Effector memory CD4-positive, alpha-beta T cell (primary cell): ENCODE data around the gene PRRG2.

ENCODE experiments used
- DNase-seq, 3 donors: peaks; one replicate each; pipeline ENCODE4 v3.0.0-alpha.2; 2020
- H3K27ac ChIP-seq: 2 replicates; pipeline ENCODE4 v1.7.0; 2013; ENCODE audit warnings: mild to moderate bottlenecking, low read length, moderate library complexity; ENCODE audit not compliant: insufficient read depth, poor library complexity, severe bottlenecking
- H3K27me3 ChIP-seq: replicated peaks from 2 replicates; pipeline ENCODE4 v1.7.0; 2013; ENCODE audit warnings: mild to moderate bottlenecking, low read length; ENCODE audit not compliant: insufficient read depth, control insufficient read depth, poor library complexity, severe bottlenecking
- H3K36me3 ChIP-seq: 2 replicates; pipeline ENCODE4 v1.7.0; 2013; ENCODE audit warnings: mild to moderate bottlenecking, low read length, moderate library complexity; ENCODE audit not compliant: control insufficient read depth, insufficient read depth
- H3K4me1 ChIP-seq: 2 replicates; pipeline ENCODE4 v1.7.0; 2013; ENCODE audit warnings: low read length, mild to moderate bottlenecking; ENCODE audit not compliant: control insufficient read depth, insufficient read depth, poor library complexity, severe bottlenecking
- H3K4me3 ChIP-seq: 2 replicates; pipeline ENCODE4 v1.7.0; 2013; ENCODE audit warnings: low read length, low read depth, mild to moderate bottlenecking; ENCODE audit not compliant: insufficient read depth, poor library complexity, severe bottlenecking
- H3K9me3 ChIP-seq: 2 replicates; pipeline ENCODE4 v1.7.0; 2013; ENCODE audit warnings: mild to moderate bottlenecking, low read length, moderate library complexity; ENCODE audit not compliant: control insufficient read depth

PRRG2 gene

DNA sequence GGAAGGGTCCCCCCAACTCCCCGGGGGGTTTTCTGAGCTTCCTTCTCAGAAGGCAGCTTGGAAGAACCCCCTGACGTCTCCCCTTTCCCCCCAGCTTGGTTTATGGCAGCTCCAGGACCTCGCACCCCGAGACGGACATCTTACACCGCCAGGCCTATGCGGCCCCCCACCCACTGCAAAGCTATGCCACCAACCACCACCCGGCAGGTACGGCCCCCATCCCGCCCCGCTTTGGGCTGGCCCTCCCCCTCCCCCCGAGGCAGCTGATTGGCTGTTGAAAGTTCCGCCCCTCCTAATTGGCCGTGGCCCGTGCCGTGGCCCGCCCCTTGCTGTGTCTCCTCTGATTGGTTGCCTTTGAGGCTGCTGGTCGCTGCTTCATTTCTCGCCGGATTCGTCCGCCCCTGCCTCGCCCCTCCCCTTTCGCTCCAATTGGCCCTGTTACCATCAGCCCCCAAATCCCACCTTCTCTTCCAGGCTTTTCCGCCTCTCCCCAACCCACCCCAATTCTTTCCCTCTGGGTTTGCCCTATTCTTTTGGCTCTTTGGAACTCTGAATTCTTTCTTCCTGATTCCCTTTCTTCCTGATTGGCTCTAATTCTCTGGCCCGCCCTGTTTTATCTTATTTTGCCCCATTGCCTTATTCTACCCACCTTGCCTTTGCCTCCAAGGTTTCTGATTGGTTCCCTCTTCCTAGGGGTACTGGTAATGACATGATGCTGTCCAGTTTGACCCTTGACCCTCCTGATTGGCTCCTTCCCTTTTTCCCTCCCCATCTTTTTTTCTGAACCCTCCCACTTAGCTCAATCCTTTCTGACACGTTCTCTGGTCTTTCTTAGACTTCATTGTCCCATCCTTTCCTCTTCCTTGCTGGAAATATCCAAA is 12.4 kb downstream of the PRRG2 start:
- Histone ChIP-seq H3K27ac (peak overlapping the region; percentile 75), H3K36me3 (peaks cover 38% of the 10 kb centered on the region), H3K4me1 (peaks cover 21% of the 10 kb centered on the region), H3K27me3 (no peaks in the 10 kb centered on the region), H3K9me3 (no peaks in the 10 kb centered on the region), H3K4me3 (peak overlapping the region; percentile 92)
- peak; percentile 82 to 89 (median 86) for DNase-seq

- Histone ChIP-seq H3K4me3 (no peak overlapping the region), H3K27ac (no peak overlapping the region), H3K36me3 (peaks cover 47% of the 10 kb centered on the region)
These were observed 13.3 kb downstream of the PRRG2 start for GRCh38 chr19:49594157-49594992.

DNA sequence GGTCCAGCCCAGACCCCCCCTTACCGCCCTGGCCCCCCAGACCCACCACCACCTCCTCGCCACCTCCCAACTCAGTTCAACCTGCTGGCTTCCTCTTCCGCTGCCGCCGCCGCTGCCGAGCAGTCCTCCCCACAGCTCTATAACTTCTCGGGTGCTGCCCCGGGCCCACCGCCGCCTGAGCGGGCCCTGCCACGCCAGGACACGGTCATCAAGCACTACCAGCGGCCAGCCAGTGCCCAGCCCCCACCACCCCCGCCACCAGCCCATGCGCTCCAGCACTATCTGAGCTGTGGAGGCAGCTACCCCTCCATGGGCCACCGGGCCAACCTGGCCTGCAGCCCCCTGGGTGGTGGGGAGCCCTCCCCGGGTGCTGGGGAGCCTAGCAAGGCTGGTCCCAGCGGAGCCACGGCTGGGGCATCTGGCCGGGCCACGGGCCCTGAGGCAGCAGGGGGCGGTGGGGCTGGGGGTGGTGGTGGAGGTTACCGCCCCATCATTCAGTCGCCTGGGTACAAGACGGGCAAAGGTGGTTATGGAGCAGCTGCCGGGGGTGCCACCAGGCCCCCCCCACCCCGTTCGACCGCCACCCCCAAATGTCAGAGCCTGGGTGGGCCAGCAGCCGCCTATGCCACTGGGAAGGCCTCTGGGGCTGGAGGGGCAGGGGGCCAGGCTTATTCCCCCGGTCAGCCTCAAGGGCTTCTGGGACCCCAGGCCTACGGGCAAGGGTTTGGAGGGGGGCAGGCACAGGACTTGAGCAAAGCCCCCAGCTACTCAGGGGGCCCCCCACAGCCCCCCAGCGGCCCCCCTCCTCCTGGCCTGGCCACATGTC is 14.1 kb downstream of the PRRG2 start:
- H3K27ac ChIP-seq, result no peak overlapping the region
- no peak for DNase-seq
- H3K4me1 ChIP-seq, result peaks cover 19% of the 10 kb centered on the region
- peaks cover 55% of the 10 kb centered on the region for H3K36me3 ChIP-seq
- H3K9me3 ChIP-seq, result no peaks in the 10 kb centered on the region
- no peaks in the 10 kb centered on the region for H3K27me3 ChIP-seq
- H3K4me3 ChIP-seq, result no peak overlapping the region

More at GRCh38 chr19:49594157-49594992, 13.3 kb downstream of the PRRG2 start:
- no peaks in the 10 kb centered on the region for H3K9me3 ChIP-seq
- peaks cover 21% of the 10 kb centered on the region for H3K4me1 ChIP-seq
- no peak for DNase-seq
- no peaks in the 10 kb centered on the region for H3K27me3 ChIP-seq

- H3K9me3 ChIP-seq, result no peaks in the 10 kb centered on the region
- peaks cover 15% of the 10 kb centered on the region for H3K4me1 ChIP-seq
- no peak overlapping the region for H3K4me3 ChIP-seq
- H3K36me3 ChIP-seq, result peaks cover 59% of the 10 kb centered on the region
- no peak for DNase-seq
- H3K27me3 ChIP-seq, result no peaks in the 10 kb centered on the region
- H3K27ac ChIP-seq, result no peak overlapping the region
These were observed 14.8 kb downstream of the PRRG2 start for GRCh38 chr19:49595819-49596404.

DNA sequence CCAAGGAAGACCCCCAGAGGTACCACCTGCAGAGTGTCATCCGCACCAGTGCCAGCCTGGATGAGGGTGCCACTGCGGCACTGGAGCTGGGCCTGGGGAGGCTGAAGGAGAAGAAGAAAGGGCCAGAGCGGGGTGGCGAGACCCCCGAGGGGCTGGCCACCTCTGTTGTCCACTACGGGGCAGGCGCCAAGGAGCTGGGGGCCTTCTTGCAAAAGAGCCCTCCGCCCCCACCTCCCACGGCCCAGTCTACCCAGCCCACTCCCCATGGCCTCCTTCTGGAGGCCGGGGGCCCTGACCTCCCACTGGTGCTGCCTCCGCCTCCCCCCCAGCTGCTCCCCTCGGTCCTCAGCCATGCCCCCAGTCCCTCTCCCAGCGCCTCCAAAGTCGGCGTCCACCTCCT is 15.3 kb downstream of the PRRG2 start:
- Histone ChIP-seq H3K4me1 (peaks cover 15% of the 10 kb centered on the region), H3K27me3 (no peaks in the 10 kb centered on the region), H3K9me3 (no peaks in the 10 kb centered on the region), H3K27ac (no peak overlapping the region), H3K36me3 (peaks cover 63% of the 10 kb centered on the region), H3K4me3 (no peak overlapping the region)
- DNase-seq, result no peak

DNA sequence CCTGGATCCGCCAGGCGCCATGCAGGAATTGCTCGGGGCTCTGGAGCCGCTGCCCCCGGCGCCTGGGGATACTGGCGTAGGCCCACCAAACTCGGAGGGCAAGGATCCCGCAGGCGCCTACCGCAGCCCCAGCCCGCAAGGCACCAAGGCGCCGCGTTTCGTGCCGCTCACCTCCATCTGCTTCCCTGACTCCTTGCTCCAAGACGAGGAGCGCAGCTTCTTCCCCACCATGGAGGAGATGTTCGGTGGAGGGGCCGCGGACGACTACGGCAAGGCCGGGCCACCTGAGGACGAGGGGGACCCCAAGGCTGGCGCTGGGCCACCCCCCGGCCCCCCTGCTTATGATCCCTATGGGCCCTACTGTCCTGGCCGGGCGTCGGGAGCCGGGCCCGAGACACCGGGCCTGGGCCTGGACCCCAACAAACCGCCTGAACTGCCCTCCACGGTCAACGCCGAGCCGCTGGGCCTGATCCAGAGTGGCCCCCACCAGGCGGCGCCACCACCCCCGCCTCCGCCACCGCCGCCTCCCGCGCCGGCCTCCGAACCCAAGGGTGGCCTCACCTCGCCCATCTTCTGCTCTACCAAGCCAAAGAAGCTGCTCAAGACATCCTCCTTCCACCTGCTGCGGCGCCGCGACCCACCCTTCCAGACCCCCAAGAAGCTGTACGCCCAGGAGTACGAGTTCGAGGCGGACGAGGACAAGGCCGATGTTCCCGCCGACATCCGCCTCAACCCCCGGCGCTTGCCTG is 16.0 kb downstream of the PRRG2 start:
- Histone ChIP-seq H3K4me3 (no peak overlapping the region), H3K36me3 (peaks cover 70% of the 10 kb centered on the region), H3K27ac (no peak overlapping the region), H3K9me3 (no peaks in the 10 kb centered on the region), H3K4me1 (peaks cover 12% of the 10 kb centered on the region), H3K27me3 (no peaks in the 10 kb centered on the region)
- DNase-seq, result no peak

DNA sequence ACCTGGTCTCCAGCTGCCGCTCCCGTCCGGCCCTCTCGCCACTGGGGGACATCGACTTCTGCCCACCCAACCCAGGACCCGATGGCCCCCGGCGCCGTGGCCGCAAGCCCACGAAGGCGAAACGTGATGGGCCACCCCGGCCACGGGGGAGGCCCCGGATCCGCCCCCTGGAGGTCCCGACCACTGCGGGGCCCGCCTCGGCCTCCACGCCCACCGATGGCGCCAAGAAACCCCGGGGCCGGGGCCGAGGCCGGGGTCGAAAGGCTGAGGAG is 16.5 kb downstream of the PRRG2 start:
- Histone ChIP-seq H3K27me3 (no peaks in the 10 kb centered on the region), H3K27ac (no peak overlapping the region), H3K36me3 (peaks cover 73% of the 10 kb centered on the region), H3K4me3 (no peak overlapping the region), H3K4me1 (peaks cover 7% of the 10 kb centered on the region), H3K9me3 (no peaks in the 10 kb centered on the region)
- DNase-seq, result no peak

GRCh38 chr19:49599378-49600295 is 18.5 kb downstream of the PRRG2 start:
- H3K27ac ChIP-seq, result no peak overlapping the region
- H3K4me3 ChIP-seq, result no peak overlapping the region
- peaks cover 83% of the 10 kb centered on the region for H3K36me3 ChIP-seq
- H3K9me3 ChIP-seq, result no peaks in the 10 kb centered on the region
- no peak for DNase-seq
- no peaks in the 10 kb centered on the region for H3K27me3 ChIP-seq
- no peaks in the 10 kb centered on the region for H3K4me1 ChIP-seq
